SK-N-SH treated with all-trans-retinoic acid at 6 μM for 48 hours (cell line): ENCODE data around the gene MIX23.

Source experiments
- ARNTL ChIP-seq: fragments of 450-650 bp; formaldehyde crosslinking; IDR thresholded peaks from 2 replicates; pipeline ENCODE4 v1.5.0; 2020; ENCODE audit warnings: low read depth, mild to moderate bottlenecking, moderate library complexity, borderline replicate concordance
- BACH2 ChIP-seq: fragments of 250-450 bp; sonication (Bioruptor Pico); IDR thresholded peaks from 2 replicates; pipeline ENCODE4 v1.9.0; 2021; ENCODE audit warnings: mild to moderate bottlenecking, borderline replicate concordance
- CREB5 ChIP-seq: fragments of 250-450 bp; sonication (Bioruptor Pico); IDR thresholded peaks from 2 replicates; pipeline ENCODE4 v1.5.1; 2020; ENCODE audit warnings: low read depth, mild to moderate bottlenecking, moderate library complexity
- CSRNP3 ChIP-seq: fragments of 250-450 bp; sonication (Bioruptor Pico); IDR thresholded peaks from 2 replicates; pipeline ENCODE4 v1.5.1; 2021; ENCODE audit warnings: mild to moderate bottlenecking, moderate library complexity
- ESRRG ChIP-seq: fragments of 250-450 bp; sonication (Bioruptor Pico); IDR thresholded peaks from 2 replicates; pipeline ENCODE4 v1.6.1; 2021; ENCODE audit warnings: mild to moderate bottlenecking
- ISL1 ChIP-seq: fragments of 250-450 bp; sonication (Bioruptor Pico); IDR thresholded peaks from 2 replicates; pipeline ENCODE4 v2.1.2; 2022; ENCODE audit warnings: mild to moderate bottlenecking, moderate library complexity
- POU6F1 ChIP-seq: fragments of 250-450 bp; sonication (Bioruptor Pico); IDR thresholded peaks from 2 replicates; pipeline ENCODE4 v1.8.0; 2021; ENCODE audit warnings: low read depth, mild to moderate bottlenecking, moderate library complexity, borderline replicate concordance
- PPARA ChIP-seq: fragments of 250-450 bp; sonication (Bioruptor Pico); IDR thresholded peaks from 2 replicates; pipeline ENCODE4 v1.5.0; 2020; ENCODE audit warnings: mild to moderate bottlenecking, borderline replicate concordance
- TSHZ2 ChIP-seq: fragments of 250-450 bp; sonication (Bioruptor Pico); IDR thresholded peaks from 2 replicates; pipeline ENCODE4 v1.5.0; 2020; ENCODE audit warnings: mild to moderate bottlenecking, moderate library complexity
- ZC3H10 ChIP-seq: fragments of 250-450 bp; sonication (Bioruptor Pico); IDR thresholded peaks from 2 replicates; pipeline ENCODE4 v1.5.1; 2021; ENCODE audit warnings: mild to moderate bottlenecking, moderate library complexity
- ZFP30 ChIP-seq: fragments of 450-650 bp; formaldehyde crosslinking; IDR thresholded peaks from 2 replicates; pipeline ENCODE4 v1.5.0; 2022; ENCODE audit warnings: mild to moderate bottlenecking, moderate library complexity
- ZNF70 ChIP-seq: fragments of 450-650 bp; formaldehyde crosslinking; IDR thresholded peaks from 2 replicates; pipeline ENCODE4 v1.5.0; 2020; ENCODE audit warnings: mild to moderate bottlenecking, moderate library complexity
- TF ChIP-seq, protein P1 (sequence below): fragments of 250-450 bp; sonication (Bioruptor Pico); IDR thresholded peaks from 2 replicates; pipeline ENCODE4 v1.8.0; 2020; ENCODE audit warnings: mild to moderate bottlenecking, moderate library complexity, borderline replicate concordance

GRCh38 chr3:122331886-122332285 is 51.1 kb downstream of the MIX23 start:
- TF ChIP-seq, protein P1, sequence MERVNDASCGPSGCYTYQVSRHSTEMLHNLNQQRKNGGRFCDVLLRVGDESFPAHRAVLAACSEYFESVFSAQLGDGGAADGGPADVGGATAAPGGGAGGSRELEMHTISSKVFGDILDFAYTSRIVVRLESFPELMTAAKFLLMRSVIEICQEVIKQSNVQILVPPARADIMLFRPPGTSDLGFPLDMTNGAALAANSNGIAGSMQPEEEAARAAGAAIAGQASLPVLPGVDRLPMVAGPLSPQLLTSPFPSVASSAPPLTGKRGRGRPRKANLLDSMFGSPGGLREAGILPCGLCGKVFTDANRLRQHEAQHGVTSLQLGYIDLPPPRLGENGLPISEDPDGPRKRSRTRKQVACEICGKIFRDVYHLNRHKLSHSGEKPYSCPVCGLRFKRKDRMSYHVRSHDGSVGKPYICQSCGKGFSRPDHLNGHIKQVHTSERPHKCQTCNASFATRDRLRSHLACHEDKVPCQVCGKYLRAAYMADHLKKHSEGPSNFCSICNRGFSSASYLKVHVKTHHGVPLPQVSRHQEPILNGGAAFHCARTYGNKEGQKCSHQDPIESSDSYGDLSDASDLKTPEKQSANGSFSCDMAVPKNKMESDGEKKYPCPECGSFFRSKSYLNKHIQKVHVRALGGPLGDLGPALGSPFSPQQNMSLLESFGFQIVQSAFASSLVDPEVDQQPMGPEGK (CRISPR knock-in tag) = no peak
- TF ChIP-seq ZNF70 (CRISPR knock-in tag) = no peak
- no peak for TF ChIP-seq ARNTL (CRISPR knock-in tag)
- TF ChIP-seq ZC3H10 (CRISPR knock-in tag) = no peak
- TF ChIP-seq CSRNP3 (CRISPR knock-in tag) = no peak
- TF ChIP-seq BACH2 = no peak
- TF ChIP-seq TSHZ2 = no peak
- TF ChIP-seq PPARA = no peak
- no peak for TF ChIP-seq CREB5
- no peak for TF ChIP-seq ZFP30
- no peak for TF ChIP-seq POU6F1 (CRISPR knock-in tag)
- no peak for TF ChIP-seq ESRRG (CRISPR knock-in tag)
- no peak for TF ChIP-seq ISL1
